Erythroblast (primary cell): Measurements from ENCODE around the gene CLDN18.

Experiments used
- GATA1 ChIP-seq: IDR thresholded peaks from 2 replicates; pipeline ENCODE4 v1.6.1; 2011; ENCODE audit warnings: low read depth, mild to moderate bottlenecking, control low read depth, low read length, moderate library complexity
- POLR2A ChIP-seq: IDR thresholded peaks from 2 replicates; pipeline ENCODE4 v1.6.1; 2011; ENCODE audit warnings: mild to moderate bottlenecking, low read length

GRCh38 chr3:138054057-138054456, 44.1 kb downstream of the CLDN18 start:
- TF ChIP-seq POLR2A (no peak), GATA1 (no peak)
